B cell (primary cell): Measurements from ENCODE around the gene TBC1D20. TPM values are rescaled to one million over a fixed set of nuclear protein-coding genes. Genes with fewer than 3 reads are reported as not detected.

Source experiments
- ATAC-seq: fragments of 200-7000 bp; cut with Tn5 transposase; one replicate; pipeline ENCODE4 v1.10.0; 2021; ENCODE audit warnings: low read depth, mild to moderate bottlenecking, moderate number of reproducible peaks, moderate library complexity
- CTCF ChIA-PET: fragments of 350-600 bp; sonication (Branson Sonifier 250); formaldehyde crosslinking; loops from one replicate; lab custom pipeline; 2021; ENCODE audit warnings: antibody characterized with exemption, inconsistent platforms; lab: Charles Lee
- POLR2A ChIA-PET: fragments of 350-600 bp; sonication (Branson Sonifier 250); formaldehyde crosslinking; loops from one replicate; lab custom pipeline; 2021; ENCODE audit warnings: antibody characterized with exemption; lab: Charles Lee
- DNase-seq: peaks from one replicate; pipeline ENCODE4 v3.0.0; 2013
- H2AFZ ChIP-seq: 2 replicates; pipeline ENCODE4 v1.6.1; 2012; ENCODE audit warnings: mild to moderate bottlenecking, low read depth, low read length; ENCODE audit not compliant: insufficient read depth, poor library complexity, severe bottlenecking
- H3K27ac ChIP-seq, 2 donors: 1 replicate in 1 of 2; 2 replicates in 1 of 2; pipeline ENCODE4 v1.5.1; 2012 to 2013; ENCODE audit warnings: low read length in 2 of 2, mild to moderate bottlenecking in 2 of 2, moderate library complexity in 1 of 2
- H3K27me3 ChIP-seq, 4 experiments: fragments of 200-600 bp in 1 of 4; sonication (generic) in 1 of 4; replicated peaks in 1 of 4; 1 replicate in 2 of 4; 2 replicates in 2 of 4; pipeline versions ENCODE4 v1.6.1 to v1.7.0; 2013 to 2016; ENCODE audit warnings: low read length in 3 of 4, mild to moderate bottlenecking in 2 of 4, mixed read lengths in 1 of 4, moderate library complexity in 1 of 4; ENCODE audit not compliant: insufficient read depth in 4 of 4, control insufficient read depth in 3 of 4; ENCODE audit errors: control extremely low read depth in 1 of 4
- H3K36me3 ChIP-seq, 2 experiments: replicated peaks in 1 of 2; 1 replicate in 1 of 2; 2 replicates in 1 of 2; pipeline versions ENCODE4 v1.6.1 to v1.7.1; 2013; ENCODE audit warnings: low read length in 1 of 2; ENCODE audit not compliant: insufficient read depth in 2 of 2, control insufficient read depth in 1 of 2; ENCODE audit errors: control extremely low read depth in 1 of 2, extremely low read depth in 1 of 2
- H3K4me1 ChIP-seq, 2 donors: fragments of 200-600 bp in 1 of 2; sonication (generic) in 1 of 2; 1 replicate in 1 of 2; 2 replicates in 1 of 2; pipeline versions ENCODE4 v1.5.1 to v1.6.1; 2013 to 2017; ENCODE audit warnings: low read length in 2 of 2; ENCODE audit not compliant: control insufficient read depth in 2 of 2, insufficient read depth in 2 of 2
- H3K4me2 ChIP-seq: replicated peaks from 2 replicates; pipeline ENCODE3; 2012; ENCODE audit warnings: mild to moderate bottlenecking, low read depth, low read length; ENCODE audit not compliant: poor library complexity, severe bottlenecking
- H3K4me3 ChIP-seq, 5 experiments: fragments of 200-600 bp in 1 of 5; sonication (generic) in 1 of 5; 1 replicate in 3 of 5; 2 replicates in 2 of 5; pipeline versions ENCODE4 v1.5.1 to v1.7.0; 2011 to 2016; ENCODE audit warnings: low read length in 4 of 5, mild to moderate bottlenecking in 4 of 5, low read depth in 2 of 5, control low read depth in 1 of 5, moderate library complexity in 1 of 5; ENCODE audit not compliant: insufficient read depth in 1 of 5; ENCODE audit errors: control extremely low read depth in 1 of 5, extremely low read depth in 1 of 5
- H3K79me2 ChIP-seq: fragments of 200-600 bp; sonication (generic); one replicate; pipeline ENCODE4 v1.6.0; 2016; ENCODE audit warnings: low read length; ENCODE audit not compliant: control insufficient read depth, insufficient read depth
- H3K9ac ChIP-seq: fragments of 200-600 bp; sonication (generic); 2 replicates; pipeline ENCODE4 v1.6.1; 2017; ENCODE audit warnings: mild to moderate bottlenecking, low read length, moderate library complexity
- H3K9me3 ChIP-seq, 3 donors: one replicate each; pipeline versions ENCODE4 v1.6.1 to v1.7.1; 2013; ENCODE audit warnings: low read length in 2 of 3; ENCODE audit not compliant: control insufficient read depth in 2 of 3, insufficient read depth in 1 of 3; ENCODE audit errors: control extremely low read depth in 1 of 3
- H4K20me1 ChIP-seq: 2 replicates; pipeline ENCODE4 v1.6.0; 2012; ENCODE audit warnings: mild to moderate bottlenecking, low read length; ENCODE audit not compliant: insufficient read depth, control insufficient read depth, poor library complexity, severe bottlenecking
- H3K27ac Mint-ChIP-seq: one replicate; pipeline ENCODE4 v1.8.0; 2021; ENCODE audit warnings: mixed read lengths
- H3K27me3 Mint-ChIP-seq: one replicate; pipeline ENCODE4 v1.8.0; 2021; ENCODE audit warnings: mixed read lengths
- H3K4me1 Mint-ChIP-seq: one replicate; pipeline ENCODE4 v1.8.0; 2021; ENCODE audit warnings: mixed read lengths
- H3K4me3 Mint-ChIP-seq: one replicate; pipeline ENCODE4 v1.8.0; 2021; ENCODE audit warnings: mixed read lengths
- H3K9me3 Mint-ChIP-seq: one replicate; pipeline ENCODE4 v1.8.0; 2022; ENCODE audit warnings: mixed read lengths; ENCODE audit not compliant: insufficient read depth
- CTCF ChIP-seq: fragments of 200-600 bp; IDR thresholded peaks from one replicate; pipeline ENCODE4 v1.8.0; 2022; ENCODE audit warnings: antibody characterized with exemption, mild to moderate bottlenecking
- EZH2 ChIP-seq: IDR thresholded peaks from 2 replicates; pipeline ENCODE4 v1.6.1; 2012; ENCODE audit warnings: borderline replicate concordance, low read depth, mild to moderate bottlenecking, moderate library complexity, low read length; ENCODE audit not compliant: insufficient read depth, poor library complexity, severe bottlenecking
- WGBS: methylation state at CpG from one replicate; pipeline ENCODE4 v1.1.5; 2013; ENCODE audit warnings: missing lambda C conversion rate; ENCODE audit not compliant: insufficient coverage; 5-methylcytosine and 5-hydroxymethylcytosine counted together
- intact Hi-C: fragments of 100-400 bp; cut with micrococcal nuclease; formaldehyde crosslinking; loops from one replicate; pipeline ENCODE4 v1.10.0; 2022
- polyA plus RNA-seq: library from polyadenylated mRNA; depleted of rRNA; stranded (reverse); fragments of >200 nt; gene quantifications from 2 replicates; pipeline ENCODE4 v1.2.3, GENCODE V29; 2012
- total RNA-seq, 2 donors: library from RNA; stranded (reverse); fragments of 120-200 nt in 1 of 2; gene quantifications; 1 replicate in 1 of 2; 2 replicates in 1 of 2; pipeline versions ENCODE4 v1.2.3 to v1.2.4, GENCODE V29; 2013 to 2022

Gene TBC1D20
- total and polyA plus RNA-seq, 2 donors (not counting 1 experiment from before 2014, with no cell fraction given) = 31.7 to 40.0 TPM

GRCh38 chr20:408843-409696, 53.3 kb downstream of the TBC1D20 start:
- Mint-ChIP-seq H3K4me1 (peaks cover 45% of the 10 kb centered on the region), H3K27me3 (no peaks in the 10 kb centered on the region), H3K27ac (peak overlapping the region; percentile 86), H3K9me3 (no peaks in the 10 kb centered on the region), H3K4me3 (peak overlapping the region; percentile 89)
- Histone ChIP-seq H3K27ac (peak overlapping the region; percentile 78 to 94), H3K36me3 (peaks cover 0 to 8% of the 10 kb centered on the region in 2 experiments), H2AFZ (peak overlapping the region; percentile 93), H3K79me2 (peaks cover 50% of the 10 kb centered on the region), H4K20me1 (peaks cover 23% of the 10 kb centered on the region), H3K9me3 (no peaks in the 10 kb centered on the region), H3K4me3 (peak overlapping the region; percentile 62 to 99 (median 96)), H3K27me3 (no peaks in the 10 kb centered on the region), H3K4me1 (peaks cover 22 to 24% of the 10 kb centered on the region in 2 donors), H3K4me2 (peak overlapping the region; percentile 99), H3K9ac (peak overlapping the region; percentile 99)
- DNase-seq (no peak), ATAC-seq (no peak)
- WGBS = 1% methylated on average over 6 of the region's 7 CpGs
- POLR2A ChIA-PET = no interaction called here
- CTCF ChIA-PET = interaction anchor here (0.7 kb wide), 1 partner anchor 21 kb away, joined by 3 read pairs; no protein-coding TSS in a partner anchor
- TF ChIP-seq CTCF (no peak), EZH2 (no peak)
- intact Hi-C loops = loop anchor here (1.0 kb wide), 1 partner anchor 85 kb away; no protein-coding TSS in a partner anchor
